DOHH2 (cell line): ENCODE results near the gene KCNG2.

Source experiments
- EZH2phosphoT487 ChIP-seq: fragments of 200-600 bp; sonication (generic); IDR thresholded peaks from 2 replicates; pipeline ENCODE4 v1.6.1; 2017; ENCODE audit warnings: borderline replicate concordance, mild to moderate bottlenecking, antibody characterized with exemption, low read length, moderate library complexity, mixed read lengths
- TF ChIP-seq, protein P1 (sequence below): fragments of 200-600 bp; sonication (generic); IDR thresholded peaks from one replicate; pipeline ENCODE4 v1.5.1; 2014; ENCODE audit warnings: antibody characterized with exemption, mild to moderate bottlenecking, low read depth, low read length; ENCODE audit not compliant: poor library complexity, severe bottlenecking

DNA sequence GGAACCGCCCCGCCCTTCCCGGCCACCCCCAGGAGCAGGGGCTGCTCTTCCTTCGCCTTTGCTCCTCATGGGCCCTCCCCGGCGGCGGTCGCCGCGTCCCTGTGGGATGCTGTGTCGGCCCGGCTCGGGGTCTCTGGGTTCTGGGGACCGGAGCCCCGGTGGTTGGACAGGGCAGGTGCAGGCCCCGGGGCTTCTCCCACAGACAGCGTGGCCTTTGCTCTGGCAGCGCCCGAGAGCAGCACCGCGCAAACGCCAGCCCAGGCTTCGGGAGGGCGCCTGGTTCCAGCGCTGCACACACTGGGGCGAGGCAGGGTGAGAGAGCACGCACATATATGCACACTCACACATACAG lies 9.0 kb upstream of the KCNG2 start:
- TF ChIP-seq, protein P1, sequence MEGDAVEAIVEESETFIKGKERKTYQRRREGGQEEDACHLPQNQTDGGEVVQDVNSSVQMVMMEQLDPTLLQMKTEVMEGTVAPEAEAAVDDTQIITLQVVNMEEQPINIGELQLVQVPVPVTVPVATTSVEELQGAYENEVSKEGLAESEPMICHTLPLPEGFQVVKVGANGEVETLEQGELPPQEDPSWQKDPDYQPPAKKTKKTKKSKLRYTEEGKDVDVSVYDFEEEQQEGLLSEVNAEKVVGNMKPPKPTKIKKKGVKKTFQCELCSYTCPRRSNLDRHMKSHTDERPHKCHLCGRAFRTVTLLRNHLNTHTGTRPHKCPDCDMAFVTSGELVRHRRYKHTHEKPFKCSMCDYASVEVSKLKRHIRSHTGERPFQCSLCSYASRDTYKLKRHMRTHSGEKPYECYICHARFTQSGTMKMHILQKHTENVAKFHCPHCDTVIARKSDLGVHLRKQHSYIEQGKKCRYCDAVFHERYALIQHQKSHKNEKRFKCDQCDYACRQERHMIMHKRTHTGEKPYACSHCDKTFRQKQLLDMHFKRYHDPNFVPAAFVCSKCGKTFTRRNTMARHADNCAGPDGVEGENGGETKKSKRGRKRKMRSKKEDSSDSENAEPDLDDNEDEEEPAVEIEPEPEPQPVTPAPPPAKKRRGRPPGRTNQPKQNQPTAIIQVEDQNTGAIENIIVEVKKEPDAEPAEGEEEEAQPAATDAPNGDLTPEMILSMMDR, result no peak
- TF ChIP-seq EZH2phosphoT487, result no peak
